PC-9 (cell line): ENCODE measurements around the gene ZNF385A.

Experiments used
- CTCF ChIP-seq: fragments of 200-600 bp; sonication (generic); conservative IDR thresholded peaks from 2 replicates; pipeline ENCODE4 v1.6.1; 2017; ENCODE audit warnings: mixed run types, antibody characterized with exemption, mild to moderate bottlenecking, moderate library complexity
- EZH2 ChIP-seq: fragments of 200-600 bp; sonication (generic); IDR thresholded peaks from 2 replicates; pipeline ENCODE4 v1.8.0; 2017; ENCODE audit warnings: antibody characterized with exemption, low read depth

- TF ChIP-seq CTCF (no peak), EZH2 (no peak)
Measured at GRCh38 chr12:54417712-54418440, 33.3 kb upstream of the ZNF385A start.
